ENCODE data around the gene FAM107A. TPM values are rescaled to one million over a fixed set of nuclear protein-coding genes. Genes with fewer than 3 reads are reported as not detected.

FAM107A gene
- total RNA-seq, 1 donor from 2014 or later: not detected

GRCh38 chr3:58553003-58553402 lies 24.2 kb downstream of the FAM107A start:
- no peak overlapping the region for H3K27ac Mint-ChIP-seq (ENCODE audit: unreplicated experiment)
- peak; percentile 8 for DNase-seq (ENCODE audit: extremely low spot score, unreplicated experiment)
- H3K4me3 Mint-ChIP-seq (ENCODE audit: unreplicated experiment): no peak overlapping the region
- H3K27me3 Mint-ChIP-seq (ENCODE audit: unreplicated experiment): no peaks in the 10 kb centered on the region
- no peaks in the 10 kb centered on the region for H3K4me1 Mint-ChIP-seq (ENCODE audit: unreplicated experiment)
- peaks cover 3% of the 10 kb centered on the region for H3K36me3 Mint-ChIP-seq (ENCODE audit: unreplicated experiment)
- H3K9me3 Mint-ChIP-seq (ENCODE audit: unreplicated experiment): peaks cover 9% of the 10 kb centered on the region
- TF ChIP-seq, protein P1, sequence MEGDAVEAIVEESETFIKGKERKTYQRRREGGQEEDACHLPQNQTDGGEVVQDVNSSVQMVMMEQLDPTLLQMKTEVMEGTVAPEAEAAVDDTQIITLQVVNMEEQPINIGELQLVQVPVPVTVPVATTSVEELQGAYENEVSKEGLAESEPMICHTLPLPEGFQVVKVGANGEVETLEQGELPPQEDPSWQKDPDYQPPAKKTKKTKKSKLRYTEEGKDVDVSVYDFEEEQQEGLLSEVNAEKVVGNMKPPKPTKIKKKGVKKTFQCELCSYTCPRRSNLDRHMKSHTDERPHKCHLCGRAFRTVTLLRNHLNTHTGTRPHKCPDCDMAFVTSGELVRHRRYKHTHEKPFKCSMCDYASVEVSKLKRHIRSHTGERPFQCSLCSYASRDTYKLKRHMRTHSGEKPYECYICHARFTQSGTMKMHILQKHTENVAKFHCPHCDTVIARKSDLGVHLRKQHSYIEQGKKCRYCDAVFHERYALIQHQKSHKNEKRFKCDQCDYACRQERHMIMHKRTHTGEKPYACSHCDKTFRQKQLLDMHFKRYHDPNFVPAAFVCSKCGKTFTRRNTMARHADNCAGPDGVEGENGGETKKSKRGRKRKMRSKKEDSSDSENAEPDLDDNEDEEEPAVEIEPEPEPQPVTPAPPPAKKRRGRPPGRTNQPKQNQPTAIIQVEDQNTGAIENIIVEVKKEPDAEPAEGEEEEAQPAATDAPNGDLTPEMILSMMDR (IDR thresholded peaks at IDR 0.05): no peak

- TF ChIP-seq, protein P1 (IDR thresholded peaks at IDR 0.05): no peak
- Mint-ChIP-seq H3K4me3 (ENCODE audit: unreplicated experiment) (no peak overlapping the region), H3K27ac (ENCODE audit: unreplicated experiment) (no peak overlapping the region), H3K36me3 (ENCODE audit: unreplicated experiment) (peaks cover 3% of the 10 kb centered on the region), H3K27me3 (ENCODE audit: unreplicated experiment) (peaks cover 8% of the 10 kb centered on the region), H3K9me3 (ENCODE audit: unreplicated experiment) (peaks cover 9% of the 10 kb centered on the region), H3K4me1 (ENCODE audit: unreplicated experiment) (no peaks in the 10 kb centered on the region)
- no peak for DNase-seq (ENCODE audit: extremely low spot score, unreplicated experiment)
Observed at GRCh38 chr3:58551636-58552180, 25.5 kb downstream of the FAM107A start.

- H3K4me3 Mint-ChIP-seq (ENCODE audit: unreplicated experiment): no peak overlapping the region
Observed at GRCh38 chr3:58544541-58544940, 32.6 kb downstream of the FAM107A start.

GRCh38 chr3:58540176-58540858 lies 36.9 kb downstream of the FAM107A start:
- no peak overlapping the region for H3K27ac Mint-ChIP-seq (ENCODE audit: unreplicated experiment)
- H3K36me3 Mint-ChIP-seq (ENCODE audit: unreplicated experiment): peaks cover 2% of the 10 kb centered on the region
- no peaks in the 10 kb centered on the region for H3K4me1 Mint-ChIP-seq (ENCODE audit: unreplicated experiment)
- peaks cover 10% of the 10 kb centered on the region for H3K27me3 Mint-ChIP-seq (ENCODE audit: unreplicated experiment)
- no peak overlapping the region for H3K4me3 Mint-ChIP-seq (ENCODE audit: unreplicated experiment)
- peak; percentile 40 for DNase-seq (ENCODE audit: extremely low spot score, unreplicated experiment)
- TF ChIP-seq, protein P1 (IDR thresholded peaks at IDR 0.05): no peak
- peaks cover 4% of the 10 kb centered on the region for H3K9me3 Mint-ChIP-seq (ENCODE audit: unreplicated experiment)

More at GRCh38 chr3:58544541-58544940, 32.6 kb downstream of the FAM107A start:
- Mint-ChIP-seq H3K9me3 (ENCODE audit: unreplicated experiment) (peaks cover 9% of the 10 kb centered on the region), H3K36me3 (ENCODE audit: unreplicated experiment) (peaks cover 2% of the 10 kb centered on the region), H3K4me1 (ENCODE audit: unreplicated experiment) (no peaks in the 10 kb centered on the region), H3K27ac (ENCODE audit: unreplicated experiment) (no peak overlapping the region), H3K27me3 (ENCODE audit: unreplicated experiment) (peaks cover 26% of the 10 kb centered on the region)
- TF ChIP-seq, protein P1 (IDR thresholded peaks at IDR 0.05): no peak
- DNase-seq (ENCODE audit: extremely low spot score, unreplicated experiment): no peak

- TF ChIP-seq, protein P1 (IDR thresholded peaks at IDR 0.05): no peak
- H3K9me3 Mint-ChIP-seq (ENCODE audit: unreplicated experiment): no peaks in the 10 kb centered on the region
- no peak overlapping the region for H3K4me3 Mint-ChIP-seq (ENCODE audit: unreplicated experiment)
- H3K4me1 Mint-ChIP-seq (ENCODE audit: unreplicated experiment): no peaks in the 10 kb centered on the region
- peaks cover 9% of the 10 kb centered on the region for H3K27me3 Mint-ChIP-seq (ENCODE audit: unreplicated experiment)
- peak; percentile 19 for DNase-seq (ENCODE audit: extremely low spot score, unreplicated experiment)
- H3K27ac Mint-ChIP-seq (ENCODE audit: unreplicated experiment): no peak overlapping the region
- H3K36me3 Mint-ChIP-seq (ENCODE audit: unreplicated experiment): peaks cover 2% of the 10 kb centered on the region
Observed at GRCh38 chr3:58539626-58540025, 37.6 kb downstream of the FAM107A start.

Data from osteocyte (in vitro differentiated cells).